Measurements from ENCODE around the gene ARIH2. TPM values are rescaled to one million over a fixed set of nuclear protein-coding genes. Genes with fewer than 3 reads are reported as not detected.
"Not testable (repeated sequence)": the region's sequence is repeated elsewhere in the genome, so short reads cannot be mapped to it uniquely, and the experiment has no call there.

The ARIH2 gene
- polyA plus RNA-seq, 3 donors from 2014 or later, result 171 to 224 (median 177) TPM

GRCh38 chr3:49006408-49007067 lies 87.9 kb downstream of the ARIH2 start:
- no peaks in the 10 kb centered on the region for H3K9me3 Mint-ChIP-seq

GRCh38 chr3:49007068-49007770 lies 88.6 kb downstream of the ARIH2 start, which contains the start of gene WDR6:
Gene WDR6 (plus strand): TSS chr3:49007391. CDS start chr3:49007432, 41 bp downstream.
- peak; percentile 96 to 97 (median 96) for DNase-seq
- Mint-ChIP-seq H3K36me3 (no peaks in the 10 kb centered on the region), H3K27ac (peak within 1 kb of the TSS; percentile 93 to 99 (median 98)), H3K4me3 (peak within 1 kb of the TSS; percentile 97 to 100 (median 99)), H3K27me3 (ENCODE audit: low read depth in 3 of 3) (peaks cover 0 to 10% (median 6%) of the 10 kb centered on the region in 3 donors), H3K9me3 (no peaks in the 10 kb centered on the region), H3K4me1 (peaks cover 28 to 36% of the 10 kb centered on the region in 2 donors)

More at GRCh38 chr3:49006408-49007067, 87.9 kb downstream of the ARIH2 start:
- no peak for DNase-seq
- Mint-ChIP-seq H3K27ac (peak overlapping the region; percentile 93 to 99 (median 98)), H3K4me3 (peak overlapping the region; percentile 97 to 100 (median 99)), H3K27me3 (ENCODE audit: low read depth in 3 of 3) (peaks cover 0 to 10% (median 6%) of the 10 kb centered on the region in 3 donors), H3K36me3 (no peaks in the 10 kb centered on the region), H3K4me1 (peaks cover 23 to 31% of the 10 kb centered on the region in 2 donors)

- H3K27me3 Mint-ChIP-seq (ENCODE audit: low read depth in 3 of 3), result peaks cover 0 to 10% (median 7%) of the 10 kb centered on the region in 3 donors
- peak overlapping the region; percentile 93 to 99 (median 98) for H3K27ac Mint-ChIP-seq
- peaks cover 28 to 41% of the 10 kb centered on the region in 2 donors for H3K4me1 Mint-ChIP-seq
- peak overlapping the region; percentile 97 to 100 (median 99) for H3K4me3 Mint-ChIP-seq
- no peaks in the 10 kb centered on the region for H3K9me3 Mint-ChIP-seq
- no peaks in the 10 kb centered on the region for H3K36me3 Mint-ChIP-seq
- DNase-seq, result peak; percentile 72 to 75 (median 75)
Measured at GRCh38 chr3:49007771-49008528, 89.3 kb downstream of the ARIH2 start.

DNA sequence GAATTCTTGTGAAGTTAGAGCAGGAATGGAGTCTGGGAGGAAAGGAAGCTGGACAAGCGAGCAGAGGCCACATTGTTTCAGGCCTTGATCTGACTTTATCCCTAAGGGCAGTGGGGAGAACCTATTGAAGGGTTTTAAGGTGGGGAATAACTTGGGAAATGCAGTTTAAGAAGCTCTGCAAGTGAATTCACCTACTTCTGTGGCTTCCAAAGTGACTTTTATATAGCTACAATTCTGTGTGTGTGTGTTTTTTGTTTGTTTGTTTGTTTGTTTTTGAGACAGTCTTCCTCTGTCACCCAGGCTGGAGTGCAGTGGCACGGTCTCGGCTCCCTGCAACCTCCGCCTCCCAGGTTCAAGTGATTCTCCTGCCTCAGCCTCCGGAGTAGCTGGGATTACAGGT lies 90.0 kb downstream of the ARIH2 start:
- H3K9me3 Mint-ChIP-seq; H3K36me3 Mint-ChIP-seq; DNase-seq; H3K27me3 Mint-ChIP-seq (ENCODE audit: low read depth in 3 of 3): not testable (repeated sequence)
- Mint-ChIP-seq H3K4me3 (peak overlapping the region; percentile 97 to 100 (median 99)), H3K4me1 (peaks cover 28 to 41% of the 10 kb centered on the region in 2 donors), H3K27ac (peak overlapping the region; percentile 87 to 99 (median 96))

DNA sequence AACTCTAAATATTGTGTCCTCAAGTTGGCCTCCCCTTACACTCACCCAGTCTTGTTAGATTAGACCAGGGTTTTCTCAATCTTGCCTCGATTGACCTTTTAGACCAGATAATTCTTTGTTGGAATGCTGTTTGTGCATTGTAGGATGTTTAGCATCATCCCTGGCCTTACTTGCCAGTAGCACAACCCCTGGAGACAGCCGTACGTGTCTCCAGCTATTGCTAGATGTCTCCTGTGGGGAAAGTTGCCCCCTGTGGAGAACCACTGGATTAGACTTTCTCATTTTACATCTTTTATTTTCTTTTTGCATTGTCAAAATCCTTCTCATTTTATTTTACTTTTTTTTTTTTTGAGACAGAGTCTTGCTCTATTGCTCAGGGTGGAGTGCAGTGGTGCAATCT lies 90.8 kb downstream of the ARIH2 start:
- peaks cover 31 to 41% of the 10 kb centered on the region in 2 donors for H3K4me1 Mint-ChIP-seq
- H3K27ac Mint-ChIP-seq, result peak overlapping the region in 4 of 6 donors; percentile 56 to 73 (median 65)
- H3K27me3 Mint-ChIP-seq (ENCODE audit: low read depth in 3 of 3), result peaks cover 0 to 10% (median 5%) of the 10 kb centered on the region in 3 donors
- DNase-seq, result no peak
- H3K4me3 Mint-ChIP-seq, result peak overlapping the region in 3 of 5 donors; percentile 23 to 99 (median 59)
- no peaks in the 10 kb centered on the region for H3K36me3 Mint-ChIP-seq
- H3K9me3 Mint-ChIP-seq, result no peaks in the 10 kb centered on the region

DNA sequence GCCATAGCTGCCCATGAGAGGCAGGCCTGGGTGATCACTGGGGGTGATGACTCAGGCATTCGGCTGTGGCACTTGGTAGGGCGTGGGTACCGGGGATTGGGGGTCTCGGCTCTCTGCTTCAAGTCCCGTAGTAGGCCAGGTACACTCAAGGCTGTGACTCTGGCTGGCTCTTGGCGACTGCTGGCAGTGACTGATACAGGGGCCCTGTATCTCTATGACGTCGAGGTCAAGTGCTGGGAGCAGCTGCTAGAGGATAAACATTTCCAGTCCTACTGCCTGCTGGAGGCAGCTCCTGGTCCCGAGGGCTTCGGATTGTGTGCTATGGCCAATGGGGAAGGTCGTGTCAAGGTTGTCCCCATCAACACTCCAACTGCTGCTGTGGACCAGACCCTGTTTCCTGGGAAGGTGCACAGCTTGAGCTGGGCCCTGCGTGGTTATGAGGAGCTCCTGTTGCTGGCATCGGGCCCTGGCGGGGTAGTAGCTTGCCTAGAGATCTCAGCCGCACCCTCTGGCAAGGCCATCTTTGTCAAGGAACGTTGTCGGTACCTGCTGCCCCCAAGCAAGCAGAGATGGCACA lies 93.9 kb downstream of the ARIH2 start:
- Mint-ChIP-seq H3K4me3 (no peak overlapping the region), H3K27ac (no peak overlapping the region)

GRCh38 chr3:49013113-49013737 lies 94.6 kb downstream of the ARIH2 start:
- Mint-ChIP-seq H3K36me3 (peaks cover 0 to 5% (median 3%) of the 10 kb centered on the region in 3 donors), H3K27ac (no peak overlapping the region), H3K9me3 (no peaks in the 10 kb centered on the region), H3K4me3 (no peak overlapping the region), H3K4me1 (peaks cover 23 to 28% of the 10 kb centered on the region in 2 donors), H3K27me3 (ENCODE audit: low read depth in 3 of 3) (peaks cover 0 to 5% (median 2%) of the 10 kb centered on the region in 3 donors)
- DNase-seq, result no peak

More for the DNA sequence above, 93.9 kb downstream of the ARIH2 start:
- peaks cover 0 to 5% (median 2%) of the 10 kb centered on the region in 3 donors for H3K27me3 Mint-ChIP-seq (ENCODE audit: low read depth in 3 of 3)
- H3K4me1 Mint-ChIP-seq, result peaks cover 24 to 33% of the 10 kb centered on the region in 2 donors
- no peak for DNase-seq
- H3K9me3 Mint-ChIP-seq, result no peaks in the 10 kb centered on the region
- peaks cover 0 to 5% (median 3%) of the 10 kb centered on the region in 3 donors for H3K36me3 Mint-ChIP-seq

DNA sequence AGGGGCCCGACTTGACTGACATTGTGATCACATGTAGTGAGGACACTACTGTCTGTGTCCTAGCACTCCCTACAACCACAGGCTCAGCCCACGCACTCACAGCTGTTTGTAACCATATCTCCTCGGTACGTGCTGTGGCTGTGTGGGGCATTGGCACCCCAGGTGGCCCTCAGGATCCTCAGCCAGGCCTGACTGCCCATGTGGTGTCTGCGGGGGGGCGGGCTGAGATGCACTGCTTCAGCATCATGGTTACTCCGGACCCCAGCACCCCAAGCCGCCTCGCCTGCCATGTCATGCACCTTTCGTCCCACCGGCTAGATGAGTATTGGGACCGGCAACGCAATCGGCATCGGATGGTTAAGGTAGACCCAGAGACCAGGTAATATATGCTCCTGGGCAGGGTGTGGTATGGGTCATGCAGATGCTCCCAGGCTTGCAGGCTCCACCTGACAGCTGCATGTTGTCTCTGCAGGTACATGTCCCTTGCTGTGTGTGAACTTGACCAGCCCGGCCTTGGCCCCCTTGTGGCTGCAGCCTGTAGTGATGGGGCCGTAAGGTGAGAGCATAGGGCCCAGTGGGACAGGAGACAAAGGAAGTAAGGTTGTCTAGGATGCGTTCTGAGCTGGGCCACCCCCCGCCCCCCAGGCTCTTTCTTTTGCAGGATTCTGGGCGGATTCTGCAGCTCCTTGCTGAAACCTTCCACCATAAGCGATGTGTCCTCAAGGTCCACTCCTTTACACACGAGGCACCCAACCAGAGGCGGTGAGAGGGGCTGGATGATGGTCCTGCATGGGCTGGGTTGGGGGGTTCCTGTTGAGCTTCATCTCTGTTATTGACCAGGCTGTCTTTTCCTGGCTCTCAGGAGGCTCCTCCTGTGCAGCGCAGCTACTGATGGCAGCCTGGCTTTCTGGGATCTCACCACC lies 95.4 kb downstream of the ARIH2 start:
- Mint-ChIP-seq H3K27ac (no peak overlapping the region), H3K9me3 (no peaks in the 10 kb centered on the region), H3K4me1 (peaks cover 23 to 27% of the 10 kb centered on the region in 2 donors), H3K36me3 (peaks cover 0 to 5% (median 3%) of the 10 kb centered on the region in 3 donors), H3K4me3 (no peak overlapping the region), H3K27me3 (ENCODE audit: low read depth in 3 of 3) (peaks cover 0 to 5% (median 0%) of the 10 kb centered on the region in 3 donors)
- peak in 2 of 3 donors; percentile 32 to 38 for DNase-seq

DNA sequence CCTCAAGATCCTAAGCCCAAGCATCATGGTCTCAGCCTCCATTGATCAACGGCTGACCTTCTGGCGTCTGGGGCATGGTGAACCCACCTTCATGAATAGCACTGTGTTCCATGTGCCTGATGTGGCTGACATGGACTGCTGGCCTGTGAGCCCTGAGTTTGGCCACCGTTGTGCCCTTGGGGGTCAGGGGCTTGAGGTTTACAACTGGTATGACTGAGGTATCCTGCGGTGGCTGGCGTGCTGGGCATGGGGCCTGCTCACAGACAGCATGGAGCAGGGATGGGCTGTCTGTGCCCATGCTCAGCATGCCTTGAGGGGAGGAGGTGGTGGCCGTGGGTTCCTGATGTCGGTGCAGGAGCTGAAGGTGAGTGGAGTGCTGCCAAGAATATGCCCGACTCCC lies 96.4 kb downstream of the ARIH2 start:
- Mint-ChIP-seq H3K27me3 (ENCODE audit: low read depth in 3 of 3) (peaks cover 0 to 5% (median under 1%) of the 10 kb centered on the region in 3 donors), H3K9me3 (no peaks in the 10 kb centered on the region), H3K4me3 (peak overlapping the region in 1 of 5 donors; percentile 6), H3K4me1 (peaks cover 27 to 28% of the 10 kb centered on the region in 2 donors), H3K36me3 (peaks cover 0 to 5% (median 3%) of the 10 kb centered on the region in 3 donors), H3K27ac (peak overlapping the region in 1 of 6 donors; percentile 6)
- DNase-seq, result no peak

- Mint-ChIP-seq H3K4me1 (peaks cover 32 to 33% of the 10 kb centered on the region in 2 donors), H3K9me3 (no peaks in the 10 kb centered on the region), H3K36me3 (peaks cover 0 to 5% (median 3%) of the 10 kb centered on the region in 3 donors), H3K27me3 (ENCODE audit: low read depth in 3 of 3) (peaks cover 0 to 5% (median 4%) of the 10 kb centered on the region in 3 donors), H3K4me3 (peak overlapping the region in 4 of 5 donors; percentile 29 to 97 (median 47)), H3K27ac (no peak overlapping the region)
- DNase-seq, result no peak
Measured at GRCh38 chr3:49015765-49016164, 97.1 kb downstream of the ARIH2 start.

- no peak for DNase-seq
- peaks cover 4 to 9% (median 7%) of the 10 kb centered on the region in 3 donors for H3K27me3 Mint-ChIP-seq (ENCODE audit: low read depth in 3 of 3)
- H3K36me3 Mint-ChIP-seq, result peaks cover 0 to 5% (median 3%) of the 10 kb centered on the region in 3 donors
- peak overlapping the region in 4 of 5 donors; percentile 74 to 97 (median 84) for H3K4me3 Mint-ChIP-seq
- peak overlapping the region in 2 of 6 donors; percentile 7 to 43 for H3K27ac Mint-ChIP-seq
- no peaks in the 10 kb centered on the region for H3K9me3 Mint-ChIP-seq
- peaks cover 37 to 38% of the 10 kb centered on the region in 2 donors for H3K4me1 Mint-ChIP-seq
Measured at GRCh38 chr3:49016414-49017228, 98.0 kb downstream of the ARIH2 start.

Measured in immature natural killer cell (primary cell).